Measurements from ENCODE around the gene HOXC5. TPM values are rescaled to one million over a fixed set of nuclear protein-coding genes. Genes with fewer than 3 reads are reported as not detected.

The HOXC5 gene
- total RNA-seq, 3 donors from 2014 or later = not detected

DNA sequence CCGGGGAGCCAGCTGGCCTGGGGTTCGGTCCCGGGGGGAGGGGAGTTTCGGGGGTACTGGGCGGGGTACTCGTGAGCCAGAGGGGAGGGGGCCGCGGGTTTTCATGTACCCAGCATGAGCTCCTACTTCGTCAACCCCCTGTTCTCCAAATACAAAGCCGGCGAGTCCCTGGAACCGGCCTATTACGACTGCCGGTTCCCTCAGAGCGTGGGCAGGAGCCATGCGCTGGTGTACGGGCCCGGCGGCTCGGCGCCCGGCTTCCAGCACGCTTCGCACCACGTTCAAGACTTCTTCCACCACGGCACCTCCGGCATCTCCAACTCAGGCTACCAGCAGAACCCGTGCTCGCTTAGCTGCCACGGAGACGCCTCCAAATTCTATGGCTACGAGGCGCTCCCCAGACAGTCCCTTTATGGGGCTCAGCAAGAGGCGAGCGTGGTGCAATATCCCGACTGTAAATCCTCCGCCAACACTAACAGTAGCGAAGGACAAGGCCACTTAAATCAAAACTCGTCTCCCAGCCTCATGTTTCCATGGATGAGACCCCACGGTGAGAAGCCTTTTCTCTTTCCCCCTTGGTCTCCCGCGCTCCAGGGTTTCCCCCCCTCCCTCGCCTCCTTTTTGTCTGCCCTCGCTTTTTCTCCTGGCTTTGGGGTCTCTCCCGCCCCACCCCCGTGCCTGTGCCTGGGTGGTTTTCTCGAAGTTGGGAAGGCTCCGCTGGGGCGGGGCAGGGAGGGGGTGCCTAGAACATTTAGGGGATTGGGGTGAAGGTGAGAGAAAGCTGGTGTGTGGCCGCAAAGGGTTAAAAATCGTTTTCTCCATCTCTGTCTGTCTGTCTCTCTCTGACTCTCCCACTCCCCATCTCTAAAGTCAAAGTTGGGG, 23.4 kb upstream of the HOXC5 start:
- Mint-ChIP-seq H3K27me3 (ENCODE audit: low read depth) (peaks cover 91% of the 10 kb centered on the region), H3K9me3 (no peaks in the 10 kb centered on the region), H3K4me3 (peak overlapping the region; percentile 1), H3K36me3 (ENCODE audit: insufficient read depth) (no peaks in the 10 kb centered on the region), H3K4me1 (ENCODE audit: low read depth) (peaks cover 21% of the 10 kb centered on the region)
- DNase-seq = peak; percentile 27
- ATAC-seq = peak; percentile 47

GRCh38 chr12:54010053-54010971, 22.5 kb upstream of the HOXC5 start:
- peaks cover 24% of the 10 kb centered on the region for H3K4me1 Mint-ChIP-seq (ENCODE audit: low read depth)
- no peak overlapping the region for H3K4me3 Mint-ChIP-seq
- no peak for DNase-seq
- no peaks in the 10 kb centered on the region for H3K9me3 Mint-ChIP-seq
- H3K36me3 Mint-ChIP-seq (ENCODE audit: insufficient read depth) = no peaks in the 10 kb centered on the region
- ATAC-seq = no peak
- H3K27me3 Mint-ChIP-seq (ENCODE audit: low read depth) = peaks cover 93% of the 10 kb centered on the region

GRCh38 chr12:54010972-54011664, 21.7 kb upstream of the HOXC5 start:
- Mint-ChIP-seq H3K36me3 (ENCODE audit: insufficient read depth) (no peaks in the 10 kb centered on the region), H3K4me1 (ENCODE audit: low read depth) (peaks cover 23% of the 10 kb centered on the region), H3K27me3 (ENCODE audit: low read depth) (peaks cover 93% of the 10 kb centered on the region), H3K9me3 (no peaks in the 10 kb centered on the region), H3K4me3 (peak overlapping the region; percentile 1)
- no peak for ATAC-seq
- DNase-seq = no peak

DNA sequence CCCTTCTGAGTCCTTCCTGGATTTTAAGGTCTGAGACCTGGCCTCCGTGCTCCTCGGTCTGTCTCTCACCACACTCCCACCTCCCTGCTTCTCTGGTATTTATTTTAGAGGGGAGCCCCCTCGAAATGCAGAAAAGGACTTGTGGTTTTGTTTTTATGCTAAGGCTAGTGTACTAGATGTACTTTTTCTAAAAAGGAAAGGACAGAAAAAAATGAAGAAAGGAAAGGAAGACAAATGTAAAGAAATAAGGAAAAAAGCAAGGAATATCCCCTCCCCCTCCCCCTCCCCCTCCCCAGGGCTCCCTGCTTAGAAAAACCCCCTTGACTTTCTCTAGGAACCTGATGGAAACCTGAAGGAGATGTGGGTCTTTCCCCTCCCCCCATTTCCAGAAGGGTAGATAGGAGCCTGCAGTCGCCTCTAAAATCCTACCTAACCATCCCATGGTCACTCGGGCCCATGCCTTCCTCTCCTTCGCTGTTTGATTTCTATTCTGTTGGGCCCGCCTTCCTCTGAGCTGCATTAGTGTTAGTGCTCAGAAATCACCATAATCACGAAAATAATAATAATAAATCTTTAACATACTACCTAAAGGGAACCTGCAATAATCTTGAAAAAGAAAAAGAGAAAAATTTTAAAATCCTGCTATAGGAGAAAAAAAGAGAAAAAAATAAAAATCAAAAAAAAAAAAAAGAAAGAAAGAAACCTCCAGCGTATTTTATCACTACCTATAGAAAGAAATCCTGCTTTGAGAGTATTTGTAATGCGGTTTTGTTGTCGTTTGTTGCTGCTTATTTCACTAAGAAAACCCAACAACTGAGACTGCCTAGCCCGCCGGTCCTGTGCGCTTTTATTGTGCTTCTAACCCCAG, 21.0 kb upstream of the HOXC5 start:
- ATAC-seq = no peak
- no peak overlapping the region for H3K4me3 Mint-ChIP-seq

GRCh38 chr12:54012631-54013409, 20.0 kb upstream of the HOXC5 start:
- no peak for ATAC-seq

More for the DNA sequence above, 21.0 kb upstream of the HOXC5 start:
- Mint-ChIP-seq H3K27me3 (ENCODE audit: low read depth) (peaks cover 87% of the 10 kb centered on the region), H3K36me3 (ENCODE audit: insufficient read depth) (no peaks in the 10 kb centered on the region), H3K4me1 (ENCODE audit: low read depth) (peaks cover 19% of the 10 kb centered on the region), H3K9me3 (no peaks in the 10 kb centered on the region)
- DNase-seq = no peak

DNA sequence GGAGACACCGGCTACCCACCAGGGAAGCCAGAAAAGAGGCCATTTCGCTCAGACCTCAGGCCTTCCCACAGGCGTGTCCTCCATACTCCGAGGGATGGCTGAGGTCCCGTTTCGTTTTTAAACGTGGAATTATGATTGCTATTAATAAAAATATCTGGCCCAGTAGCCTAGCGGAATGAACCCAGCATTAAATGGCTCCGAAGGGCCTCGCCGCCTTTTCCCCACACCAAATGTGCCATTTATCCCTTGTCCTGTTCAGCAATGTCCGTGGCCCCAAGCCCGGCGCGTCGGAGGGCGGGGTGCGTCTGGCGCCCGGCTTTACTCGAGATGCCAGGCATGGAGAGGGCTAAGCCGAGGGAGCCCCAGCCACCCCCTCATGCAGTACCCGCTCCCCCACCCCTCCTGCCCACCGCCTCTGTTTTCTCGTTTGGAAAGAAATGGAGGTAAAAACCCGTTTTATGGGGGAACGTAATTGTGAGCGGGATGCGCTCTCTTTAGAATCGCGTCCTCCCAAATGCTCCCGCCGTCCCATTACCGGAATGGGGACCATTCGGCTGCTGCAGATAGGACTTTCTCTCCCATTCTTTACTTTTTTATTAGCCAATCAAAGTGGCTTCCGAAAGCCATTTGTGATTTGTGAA, 18.4 kb upstream of the HOXC5 start:
- H3K4me3 Mint-ChIP-seq = no peak overlapping the region

More at GRCh38 chr12:54012631-54013409, 20.0 kb upstream of the HOXC5 start:
- Mint-ChIP-seq H3K27me3 (ENCODE audit: low read depth) (peaks cover 86% of the 10 kb centered on the region), H3K4me1 (ENCODE audit: low read depth) (peaks cover 25% of the 10 kb centered on the region), H3K9me3 (no peaks in the 10 kb centered on the region), H3K36me3 (ENCODE audit: insufficient read depth) (no peaks in the 10 kb centered on the region), H3K4me3 (no peak overlapping the region)
- no peak for DNase-seq

DNA sequence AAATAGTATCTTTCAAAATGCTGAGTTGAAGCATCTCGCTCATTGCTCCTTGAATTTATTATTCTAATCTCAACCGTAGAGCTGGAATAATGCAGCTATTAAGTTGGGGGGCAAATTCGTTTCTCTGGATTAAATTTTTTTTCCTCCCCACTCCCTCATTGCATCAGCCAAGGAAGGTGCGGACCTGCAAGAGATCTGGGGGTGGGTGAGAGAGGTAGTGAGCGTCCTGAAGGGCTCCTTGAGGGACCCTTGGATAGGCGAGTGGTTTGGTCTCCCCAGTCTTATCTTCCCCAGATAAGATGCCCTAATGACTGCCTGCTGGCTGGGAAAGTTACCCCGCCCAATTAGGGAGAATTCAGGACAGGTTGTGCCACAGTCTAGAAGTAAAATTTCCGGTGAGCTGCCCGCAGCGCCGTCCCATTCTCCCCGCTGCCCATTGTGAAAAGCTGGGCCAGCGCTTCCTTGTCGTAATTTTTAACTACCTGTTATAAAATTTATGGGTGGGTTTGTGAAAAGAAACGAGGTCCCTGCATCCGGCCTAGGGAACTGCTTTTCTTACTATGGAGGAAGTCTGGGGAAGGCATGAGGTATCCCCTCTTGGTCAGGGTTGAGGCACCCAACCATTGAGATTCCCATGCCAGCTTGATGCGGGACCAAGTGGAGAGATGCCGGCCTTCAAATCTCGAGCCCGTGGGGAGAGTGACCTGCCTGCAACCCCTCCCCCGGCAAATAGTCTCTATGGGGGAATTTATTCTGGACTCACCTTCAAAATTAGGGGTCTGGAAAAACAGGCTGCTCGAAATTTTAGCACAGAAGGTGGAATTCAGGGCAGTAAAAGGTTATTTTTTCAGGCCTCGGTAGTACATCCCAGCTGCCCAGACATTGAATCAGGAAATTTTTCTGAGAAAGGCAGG, 17.6 kb upstream of the HOXC5 start:
- H3K4me3 Mint-ChIP-seq = no peak overlapping the region
- H3K4me1 Mint-ChIP-seq (ENCODE audit: low read depth) = peaks cover 19% of the 10 kb centered on the region
- H3K27me3 Mint-ChIP-seq (ENCODE audit: low read depth) = peaks cover 79% of the 10 kb centered on the region
- H3K9me3 Mint-ChIP-seq = no peaks in the 10 kb centered on the region
- no peak for DNase-seq
- H3K36me3 Mint-ChIP-seq (ENCODE audit: insufficient read depth) = no peaks in the 10 kb centered on the region
- no peak for ATAC-seq

More for the DNA sequence above, 18.4 kb upstream of the HOXC5 start:
- no peaks in the 10 kb centered on the region for H3K9me3 Mint-ChIP-seq
- no peaks in the 10 kb centered on the region for H3K36me3 Mint-ChIP-seq (ENCODE audit: insufficient read depth)
- no peak for DNase-seq
- ATAC-seq = no peak
- peaks cover 80% of the 10 kb centered on the region for H3K27me3 Mint-ChIP-seq (ENCODE audit: low read depth)
- peaks cover 22% of the 10 kb centered on the region for H3K4me1 Mint-ChIP-seq (ENCODE audit: low read depth)

- Mint-ChIP-seq H3K9me3 (no peaks in the 10 kb centered on the region), H3K27me3 (ENCODE audit: low read depth) (peaks cover 78% of the 10 kb centered on the region), H3K4me3 (no peak overlapping the region), H3K36me3 (ENCODE audit: insufficient read depth) (no peaks in the 10 kb centered on the region), H3K4me1 (ENCODE audit: low read depth) (peaks cover 16% of the 10 kb centered on the region)
- ATAC-seq = no peak
- no peak for DNase-seq
Observed at GRCh38 chr12:54016051-54016450, 16.8 kb upstream of the HOXC5 start.

DNA sequence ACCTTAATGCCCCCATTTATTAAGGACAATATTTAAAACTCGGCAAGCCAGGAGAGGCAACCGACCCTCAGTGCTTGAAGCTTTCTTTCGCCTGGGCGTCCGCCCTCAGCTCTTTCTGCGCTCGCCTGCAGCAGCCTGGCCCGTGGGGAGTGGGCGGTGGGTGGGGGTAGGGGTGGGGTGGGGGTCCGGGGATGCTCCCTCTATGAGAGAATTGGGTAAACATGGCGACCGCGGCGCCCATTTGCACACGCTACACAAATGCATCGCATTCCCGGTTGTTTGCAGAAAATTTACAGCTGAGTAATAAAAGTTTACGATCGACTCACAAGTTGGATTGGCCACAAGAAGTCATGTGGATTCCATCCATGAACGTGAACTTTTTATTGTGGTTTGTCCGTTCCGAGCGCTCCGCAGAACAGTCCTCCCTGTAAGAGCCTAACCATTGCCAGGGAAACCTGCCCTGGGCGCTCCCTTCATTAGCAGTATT, 16.3 kb upstream of the HOXC5 start:
- Mint-ChIP-seq H3K9me3 (no peaks in the 10 kb centered on the region), H3K36me3 (ENCODE audit: insufficient read depth) (no peaks in the 10 kb centered on the region), H3K4me1 (ENCODE audit: low read depth) (peaks cover 12% of the 10 kb centered on the region), H3K27me3 (ENCODE audit: low read depth) (peaks cover 78% of the 10 kb centered on the region), H3K4me3 (no peak overlapping the region)
- ATAC-seq = no peak
- DNase-seq = no peak

DNA sequence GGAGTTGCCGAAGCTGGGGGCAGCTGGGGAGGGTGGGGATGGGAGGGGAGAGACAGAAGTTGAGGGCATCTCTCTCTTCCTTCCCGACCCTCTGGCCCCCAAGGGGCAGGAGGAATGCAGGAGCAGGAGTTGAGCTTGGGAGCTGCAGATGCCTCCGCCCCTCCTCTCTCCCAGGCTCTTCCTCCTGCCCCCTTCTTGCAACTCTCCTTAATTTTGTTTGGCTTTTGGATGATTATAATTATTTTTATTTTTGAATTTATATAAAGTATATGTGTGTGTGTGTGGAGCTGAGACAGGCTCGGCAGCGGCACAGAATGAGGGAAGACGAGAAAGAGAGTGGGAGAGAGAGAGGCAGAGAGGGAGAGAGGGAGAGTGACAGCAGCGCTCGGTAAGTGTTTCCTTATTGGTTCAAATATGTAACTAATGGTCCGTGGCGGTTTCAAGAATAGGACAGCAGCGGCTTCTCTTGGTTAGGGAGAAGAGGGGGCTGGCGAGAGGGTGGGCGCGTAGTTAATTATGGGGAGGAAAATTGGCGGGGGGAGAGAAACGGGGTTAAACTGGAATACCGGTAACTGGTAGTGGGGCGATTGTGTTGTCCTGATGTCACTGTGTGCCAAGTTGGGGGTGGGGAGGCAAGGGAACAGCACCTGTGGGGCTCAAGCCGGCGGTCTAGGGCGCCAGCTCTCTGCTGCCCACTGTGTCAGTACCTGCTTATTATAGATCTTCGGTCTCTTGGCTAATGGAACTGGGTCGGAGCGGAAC, 15.6 kb upstream of the HOXC5 start:
- DNase-seq (no peak), ATAC-seq (peak; percentile 33 to 46)
- Mint-ChIP-seq H3K9me3 (no peaks in the 10 kb centered on the region), H3K4me3 (peak overlapping the region; percentile 75), H3K4me1 (ENCODE audit: low read depth) (peaks cover 11% of the 10 kb centered on the region), H3K36me3 (ENCODE audit: insufficient read depth) (no peaks in the 10 kb centered on the region), H3K27me3 (ENCODE audit: low read depth) (peaks cover 79% of the 10 kb centered on the region)

- H3K36me3 Mint-ChIP-seq (ENCODE audit: insufficient read depth) = no peaks in the 10 kb centered on the region
- DNase-seq = peak; percentile 57
- peak overlapping the region; percentile 75 for H3K4me3 Mint-ChIP-seq
- no peaks in the 10 kb centered on the region for H3K9me3 Mint-ChIP-seq
- peak; percentile 87 to 90 for ATAC-seq
- H3K27me3 Mint-ChIP-seq (ENCODE audit: low read depth) = peaks cover 76% of the 10 kb centered on the region
- peaks cover 11% of the 10 kb centered on the region for H3K4me1 Mint-ChIP-seq (ENCODE audit: low read depth)
Observed at GRCh38 chr12:54017878-54018467, 14.9 kb upstream of the HOXC5 start.

All from activated T-cell treated with anti-CD3 and anti-CD28 coated beads, Interleukin-2, amount 50 U/mL, for 4 hours (primary cell).